ENCODE data around the gene CCDC88B.

DNA sequence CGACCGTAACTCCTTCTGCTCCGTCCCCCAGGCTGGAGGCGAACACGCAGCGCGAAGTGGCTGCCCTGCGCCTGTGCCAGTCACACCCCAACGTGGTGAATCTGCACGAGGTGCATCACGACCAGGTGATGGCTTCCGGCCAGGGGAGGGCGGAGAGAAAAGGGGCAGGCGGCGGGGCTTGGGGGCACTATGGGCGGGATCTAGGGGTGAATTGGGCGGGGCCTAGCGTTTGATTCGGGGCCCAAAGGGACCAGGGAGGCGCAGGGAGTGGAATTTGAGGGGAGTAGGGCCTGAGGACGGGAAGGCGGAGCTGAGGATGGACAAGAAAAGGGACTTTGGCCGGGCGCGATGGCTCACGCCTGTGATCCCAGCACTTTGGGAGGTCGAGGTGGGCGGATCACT is 28.7 kb downstream of the CCDC88B start:
- TF ChIP-seq CTCF (IDR thresholded peaks at IDR 0.05) (no peak), POLR2A (IDR thresholded peaks at IDR 0.05) (no peak)

All from gastroesophageal sphincter (tissue), 3 donors.